Fibroblast of lung (primary cell): ENCODE results near the gene TRAF6.

ENCODE experiments used
- CTCF ChIP-seq, 2 donors: IDR thresholded peaks in 1 of 2; conservative IDR thresholded peaks in 1 of 2; 1 replicate in 1 of 2; 2 replicates in 1 of 2; pipeline ENCODE4 v1.5.1; 2011 to 2012; ENCODE audit warnings: low read length in 2 of 2, control low read depth in 1 of 2, inconsistent platforms in 1 of 2, low read depth in 1 of 2, mild to moderate bottlenecking in 1 of 2
- EZH2 ChIP-seq: IDR thresholded peaks from 2 replicates; pipeline ENCODE4 v1.5.1; 2012; ENCODE audit warnings: low read length, control low read depth, mild to moderate bottlenecking; ENCODE audit errors: missing control alignments

GRCh38 chr11:36534276-36534840, 24.3 kb upstream of the TRAF6 start:
- no peak for TF ChIP-seq EZH2
- TF ChIP-seq CTCF (conservative IDR thresholded peaks at IDR 0.05 in 1 of 2, IDR thresholded peaks at IDR 0.05 in 1 of 2; ENCODE audit: low read depth in 1 of 2, low read length in 2 of 2), result no peak
